HFFc6 (cell line): ENCODE measurements around the gene MNT. TPM values are rescaled to one million over a fixed set of nuclear protein-coding genes. Genes with fewer than 3 reads are reported as not detected.

Experiments
- DNase-seq: peaks from one replicate; pipeline ENCODE4 v3.0.0-alpha.2; 2018
- H3K27ac Mint-ChIP-seq: 2 replicates; pipeline ENCODE4 v1.8.0; 2020; ENCODE audit warnings: mild to moderate bottlenecking, mixed read lengths
- H3K27me3 Mint-ChIP-seq: 2 replicates; pipeline ENCODE4 v1.8.0; 2021; ENCODE audit warnings: mild to moderate bottlenecking, moderate library complexity, mixed read lengths; ENCODE audit not compliant: insufficient read depth
- H3K36me3 Mint-ChIP-seq: 2 replicates; pipeline ENCODE4 v1.8.0; 2021; ENCODE audit warnings: low read depth, mixed read lengths
- H3K4me1 Mint-ChIP-seq: 2 replicates; pipeline ENCODE4 v1.8.0; 2020; ENCODE audit warnings: low read depth, mixed read lengths
- H3K4me3 Mint-ChIP-seq: 2 replicates; pipeline ENCODE4 v1.8.0; 2020; ENCODE audit warnings: mild to moderate bottlenecking, moderate library complexity, mixed read lengths
- H3K9me3 Mint-ChIP-seq: 2 replicates; pipeline ENCODE4 v1.8.0; 2020; ENCODE audit warnings: mild to moderate bottlenecking, mixed read lengths
- total RNA-seq, 6 experiments: library from RNA; stranded (reverse); fragmentation: NEBNext Ultra II Directional; extraction: Animal tissue kit (Norgen Biotek cat#: 25700); gene quantifications; 2 replicates in 1 of 6; 3 replicates in 5 of 6; pipeline ENCODE4 v1.2.3, GENCODE V29; 2021
- TF ChIP-seq, protein P1 (sequence below): fragments of 200-600 bp; sonication (generic); IDR thresholded peaks from 2 replicates; pipeline ENCODE4 v1.5.0; 2021; ENCODE audit warnings: antibody characterized with exemption, mild to moderate bottlenecking

The MNT gene
- total RNA-seq, 6 experiments from 2014 or later = 19.4 to 25.4 (median 21.9) TPM

DNA sequence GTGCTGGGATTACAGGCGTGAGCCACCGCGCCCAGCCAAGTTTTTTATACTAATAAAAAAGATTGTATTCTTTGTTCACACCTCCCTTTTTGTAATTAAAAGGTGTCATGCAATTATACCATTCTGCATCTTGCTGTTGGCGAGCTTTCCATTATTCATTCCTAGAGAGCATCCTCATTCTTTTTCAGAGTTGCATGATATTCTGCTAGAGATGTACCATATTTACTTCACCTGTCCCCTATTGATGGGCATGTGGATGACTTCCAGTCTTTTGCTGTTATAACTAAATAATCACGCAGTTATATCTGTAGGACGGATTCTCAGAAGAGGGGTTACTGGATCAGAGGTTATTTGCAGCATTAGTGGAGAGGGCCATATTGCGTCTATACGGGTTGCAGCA, 46.5 kb downstream of the MNT start:
- TF ChIP-seq, protein P1, sequence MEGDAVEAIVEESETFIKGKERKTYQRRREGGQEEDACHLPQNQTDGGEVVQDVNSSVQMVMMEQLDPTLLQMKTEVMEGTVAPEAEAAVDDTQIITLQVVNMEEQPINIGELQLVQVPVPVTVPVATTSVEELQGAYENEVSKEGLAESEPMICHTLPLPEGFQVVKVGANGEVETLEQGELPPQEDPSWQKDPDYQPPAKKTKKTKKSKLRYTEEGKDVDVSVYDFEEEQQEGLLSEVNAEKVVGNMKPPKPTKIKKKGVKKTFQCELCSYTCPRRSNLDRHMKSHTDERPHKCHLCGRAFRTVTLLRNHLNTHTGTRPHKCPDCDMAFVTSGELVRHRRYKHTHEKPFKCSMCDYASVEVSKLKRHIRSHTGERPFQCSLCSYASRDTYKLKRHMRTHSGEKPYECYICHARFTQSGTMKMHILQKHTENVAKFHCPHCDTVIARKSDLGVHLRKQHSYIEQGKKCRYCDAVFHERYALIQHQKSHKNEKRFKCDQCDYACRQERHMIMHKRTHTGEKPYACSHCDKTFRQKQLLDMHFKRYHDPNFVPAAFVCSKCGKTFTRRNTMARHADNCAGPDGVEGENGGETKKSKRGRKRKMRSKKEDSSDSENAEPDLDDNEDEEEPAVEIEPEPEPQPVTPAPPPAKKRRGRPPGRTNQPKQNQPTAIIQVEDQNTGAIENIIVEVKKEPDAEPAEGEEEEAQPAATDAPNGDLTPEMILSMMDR = no peak
- H3K36me3 Mint-ChIP-seq = no peaks in the 10 kb centered on the region
- no peak for DNase-seq
- H3K27ac Mint-ChIP-seq = no peak overlapping the region
- H3K9me3 Mint-ChIP-seq = no peaks in the 10 kb centered on the region
- peaks cover 5% of the 10 kb centered on the region for H3K4me1 Mint-ChIP-seq
- H3K27me3 Mint-ChIP-seq = no peaks in the 10 kb centered on the region; the same call in 1 of the 2 replicates
- H3K4me3 Mint-ChIP-seq = no peak overlapping the region

DNA sequence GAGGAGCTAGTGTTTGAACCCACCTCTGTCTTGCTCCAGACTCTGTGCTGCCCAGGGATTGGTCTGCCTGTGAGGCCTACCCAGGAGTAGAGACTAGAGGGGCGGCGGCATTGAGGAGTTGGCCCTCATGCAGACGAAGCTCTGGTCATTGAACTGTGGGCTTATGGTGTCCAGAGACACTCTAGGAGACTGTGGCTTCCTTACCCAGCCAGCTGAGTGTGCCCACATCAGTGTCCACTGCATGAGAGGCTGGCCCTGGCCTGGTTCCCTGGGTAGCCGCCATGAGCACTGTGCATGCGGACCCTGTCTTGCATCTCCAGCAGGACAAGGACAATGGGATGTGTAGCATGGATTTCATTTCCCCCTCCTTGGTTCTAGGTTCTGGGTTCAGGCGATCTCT, 49.6 kb downstream of the MNT start:
- no peak for DNase-seq
- Mint-ChIP-seq H3K4me3 (no peak overlapping the region), H3K4me1 (peaks cover 14% of the 10 kb centered on the region), H3K27ac (no peak overlapping the region), H3K9me3 (no peaks in the 10 kb centered on the region), H3K36me3 (no peaks in the 10 kb centered on the region), H3K27me3 (no peaks in the 10 kb centered on the region)
- TF ChIP-seq, protein P1 = no peak

DNA sequence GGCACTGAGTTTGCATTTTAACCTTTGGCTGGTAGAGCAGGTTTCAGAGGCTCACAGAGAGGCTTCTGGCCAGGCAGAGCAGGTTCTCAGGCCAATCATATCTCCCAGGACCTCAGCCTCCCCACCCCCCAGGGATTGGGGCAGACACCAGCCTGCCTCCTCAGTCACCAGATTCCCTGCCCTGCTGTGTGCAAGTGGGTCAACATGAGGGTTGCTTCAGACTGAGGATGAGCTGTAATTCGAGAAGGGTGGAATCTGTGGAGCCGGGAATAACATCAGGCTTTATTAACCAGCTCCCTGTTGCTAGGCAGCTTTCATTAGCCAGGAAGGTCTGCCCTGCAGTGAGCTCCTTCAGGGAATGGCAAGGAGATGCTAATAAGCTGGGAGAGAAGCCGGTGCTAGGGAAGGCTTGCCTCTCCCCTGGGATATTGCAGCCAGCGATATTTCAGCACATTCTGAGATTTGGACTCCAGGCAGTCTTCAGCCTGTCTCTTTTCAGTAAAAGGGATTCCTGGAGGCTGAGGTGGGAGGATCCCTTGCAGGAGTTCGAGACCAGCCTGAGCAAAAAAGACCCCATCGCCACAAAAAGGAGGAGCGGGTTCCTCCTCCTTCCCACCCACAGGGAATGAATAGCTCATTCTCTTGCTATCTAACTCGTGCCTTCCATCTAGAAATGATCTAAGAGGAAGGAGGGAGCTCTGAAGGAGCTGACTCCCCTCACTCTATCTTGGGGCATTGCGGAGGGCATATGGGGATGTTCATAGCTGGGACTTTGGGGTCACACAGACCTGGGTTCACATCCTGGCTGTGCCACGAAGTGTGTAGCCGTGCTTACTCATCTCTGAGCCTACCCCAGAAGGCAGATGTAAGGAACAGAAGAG, 52.8 kb downstream of the MNT start:
- peak overlapping the region; percentile 73 for H3K27ac Mint-ChIP-seq
- TF ChIP-seq, protein P1 = no peak
- H3K4me3 Mint-ChIP-seq = no peak overlapping the region; the same call in 1 of the 2 replicates

DNA sequence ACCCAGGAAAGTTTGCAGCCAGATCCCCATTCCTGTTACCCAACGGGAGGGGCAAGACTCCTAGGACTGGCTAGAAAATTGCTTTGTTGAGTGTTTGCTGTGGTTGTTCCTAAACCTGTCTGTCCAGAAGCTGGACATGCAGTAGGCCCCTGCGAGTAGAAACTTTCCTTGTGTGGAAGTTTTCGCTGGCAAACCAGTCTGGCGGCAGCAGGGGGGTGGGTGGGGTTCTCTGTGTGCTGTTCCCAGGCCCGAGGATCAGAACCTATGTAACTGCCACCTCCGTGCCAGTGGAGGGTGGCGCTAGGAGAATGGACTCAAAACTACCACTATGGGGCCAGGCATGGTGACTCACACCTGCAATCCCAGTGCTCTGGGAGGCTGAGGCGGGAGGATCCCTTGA, 54.4 kb downstream of the MNT start:
- Mint-ChIP-seq H3K9me3 (no peaks in the 10 kb centered on the region), H3K4me3 (no peak overlapping the region), H3K4me1 (peaks cover 14% of the 10 kb centered on the region), H3K36me3 (peaks cover 5% of the 10 kb centered on the region; the same call in 1 of the 2 replicates), H3K27me3 (peaks cover 2% of the 10 kb centered on the region; the same call in 1 of the 2 replicates), H3K27ac (no peak overlapping the region)
- no peak for DNase-seq
- TF ChIP-seq, protein P1 = no peak

More for the DNA sequence above, 52.8 kb downstream of the MNT start:
- no peaks in the 10 kb centered on the region for H3K27me3 Mint-ChIP-seq
- H3K9me3 Mint-ChIP-seq = no peaks in the 10 kb centered on the region
- H3K4me1 Mint-ChIP-seq = peaks cover 14% of the 10 kb centered on the region
- DNase-seq = peak; percentile 88
- H3K36me3 Mint-ChIP-seq = peaks cover 5% of the 10 kb centered on the region; the same call in 1 of the 2 replicates

DNA sequence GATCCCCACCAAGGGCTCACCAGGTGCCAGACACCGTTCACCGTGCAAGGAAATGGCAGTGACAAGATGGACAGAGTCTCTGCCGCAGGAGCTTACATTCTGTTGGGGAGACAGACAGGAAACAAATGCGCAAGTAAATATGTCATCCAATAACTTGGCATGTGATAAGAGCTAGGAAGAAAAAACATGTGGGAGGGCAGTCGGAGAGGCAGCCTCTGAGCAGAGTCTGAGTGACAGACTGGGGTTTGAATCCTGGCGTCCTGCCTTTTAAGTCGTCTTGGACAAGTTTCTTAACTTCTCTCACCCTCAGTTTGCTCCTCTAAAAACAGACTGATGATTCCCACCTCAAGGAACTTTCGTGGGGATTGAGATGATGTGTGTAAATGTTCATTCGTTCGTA, 56.3 kb downstream of the MNT start:
- TF ChIP-seq, protein P1 = no peak
- Mint-ChIP-seq H3K4me1 (peaks cover 14% of the 10 kb centered on the region), H3K36me3 (peaks cover 5% of the 10 kb centered on the region; the same call in 1 of the 2 replicates), H3K27me3 (peaks cover 2% of the 10 kb centered on the region; the same call in 1 of the 2 replicates), H3K27ac (no peak overlapping the region), H3K4me3 (no peak overlapping the region), H3K9me3 (no peaks in the 10 kb centered on the region)
- no peak for DNase-seq
